Caco-2 (cell line): Measurements from ENCODE around the gene ATXN10. TPM values are rescaled to one million over a fixed set of nuclear protein-coding genes. Genes with fewer than 3 reads are reported as not detected.
"Not testable (repeated sequence)": the region's sequence is repeated elsewhere in the genome, so short reads cannot be mapped to it uniquely, and the experiment has no call there.

ENCODE experiments used
- Bru-seq: library from RNA; stranded (reverse); fragments of 400-500 nt; gene quantifications from one replicate; lab custom pipeline; 2021; lab: Mats Ljungman, UMichigan
- BruChase-seq, 2 experiments: library from RNA; stranded (reverse); fragments of 400-500 nt; gene quantifications; one replicate each; lab custom pipeline; 2021; lab: Mats Ljungman, UMichigan
- BruUV-seq: library from RNA; stranded (reverse); fragments of 400-500 nt; replicated peaks from 2 replicates; lab custom pipeline; 2021; lab: Mats Ljungman, UMichigan
- CTCF ChIA-PET: fragments of 300-600 bp; sonication (Branson Sonifier 250); formaldehyde crosslinking; loops from one replicate; lab custom pipeline; 2022; ENCODE audit warnings: antibody characterized with exemption; lab: Charles Lee
- POLR2A ChIA-PET: fragments of 300-600 bp; sonication (Branson Sonifier 250); formaldehyde crosslinking; loops from one replicate; lab custom pipeline; 2022; ENCODE audit warnings: antibody characterized with exemption; lab: Charles Lee
- DNase-seq, 2 experiments: peaks; one replicate each; pipeline versions ENCODE4 v3.0.0 to v3.0.0-alpha.2; 2020 to 2022
- H3K27me3 ChIP-seq: replicated peaks from 2 replicates; pipeline ENCODE4 v1.6.0; 2011; ENCODE audit warnings: low read length; ENCODE audit not compliant: control insufficient read depth, insufficient read depth
- H3K36me3 ChIP-seq: 2 replicates; pipeline ENCODE4 v1.5.1; 2011; ENCODE audit warnings: low read length; ENCODE audit not compliant: control insufficient read depth, insufficient read depth
- H3K4me1 ChIP-seq: fragments of 250-450 bp; sonication (Bioruptor Pico); 2 replicates; pipeline ENCODE4 v1.5.1; 2020; ENCODE audit warnings: mild to moderate bottlenecking
- H3K4me3 ChIP-seq: 2 replicates; pipeline ENCODE4 v1.5.1; 2011; ENCODE audit warnings: low read depth, mild to moderate bottlenecking, control low read depth, low read length
- H3K9me3 ChIP-seq: fragments of 250-450 bp; sonication (Bioruptor Pico); 2 replicates; pipeline ENCODE4 v1.5.1; 2020; ENCODE audit warnings: mild to moderate bottlenecking, moderate library complexity
- H3K27ac Mint-ChIP-seq: one replicate; pipeline ENCODE4 v1.8.0; 2022; ENCODE audit warnings: mixed read lengths; ENCODE audit not compliant: unreplicated experiment
- H3K27me3 Mint-ChIP-seq: one replicate; pipeline ENCODE4 v1.8.0; 2022; ENCODE audit warnings: mixed read lengths; ENCODE audit not compliant: insufficient read depth, unreplicated experiment
- H3K36me3 Mint-ChIP-seq: one replicate; pipeline ENCODE4 v1.8.0; 2022; ENCODE audit warnings: mild to moderate bottlenecking, mixed read lengths; ENCODE audit not compliant: insufficient read depth, unreplicated experiment
- H3K4me1 Mint-ChIP-seq: one replicate; pipeline ENCODE4 v1.8.0; 2022; ENCODE audit warnings: low read depth, mixed read lengths; ENCODE audit not compliant: unreplicated experiment
- H3K4me3 Mint-ChIP-seq: one replicate; pipeline ENCODE4 v1.8.0; 2022; ENCODE audit warnings: mild to moderate bottlenecking, moderate library complexity, mixed read lengths; ENCODE audit not compliant: unreplicated experiment
- H3K9me3 Mint-ChIP-seq: one replicate; pipeline ENCODE4 v1.8.0; 2022; ENCODE audit warnings: mixed read lengths; ENCODE audit not compliant: unreplicated experiment
- CTCF ChIP-seq, 2 experiments: fragments of 200-600 bp in 1 of 2; IDR thresholded peaks; 1 replicate in 1 of 2; 2 replicates in 1 of 2; pipeline versions ENCODE4 v1.5.1 to v1.8.0; 2011 to 2022; ENCODE audit warnings: antibody characterized with exemption in 1 of 2, control low read depth in 1 of 2, inconsistent platforms in 1 of 2, low read depth in 1 of 2, low read length in 1 of 2, mild to moderate bottlenecking in 1 of 2, moderate library complexity in 1 of 2; ENCODE audit not compliant: insufficient read depth in 1 of 2, severe bottlenecking in 1 of 2, unreplicated experiment in 1 of 2
- intact Hi-C: fragments of 100-400 bp; cut with micrococcal nuclease; formaldehyde crosslinking; loops from one replicate; pipeline ENCODE4 v1.10.0; 2022; ENCODE audit not compliant: unreplicated experiment
- long read RNA-seq: library from polyadenylated mRNA; stranded (forward); transcript quantifications from one replicate; pipeline ENCODE4 v2.0.0, GENCODE V29; 2022
- total RNA-seq: library from RNA; stranded (reverse); gene quantifications from 2 replicates; pipeline ENCODE4 v1.2.3, GENCODE V29; 2022

The ATXN10 gene
- total RNA-seq (132 and 155 TPM in 2 replicates), Bru-seq, nascent RNA (percentile 88 among the genes with signal in this experiment), BruChase-seq, experiment 1, labeled RNA remaining after a 2-hour chase (percentile 83 among the genes with signal in this experiment), BruChase-seq, experiment 2, labeled RNA remaining after a 6-hour chase (percentile 79 among the genes with signal in this experiment)
- long read RNA-seq, transcript ATXN10-201 (12 exons, 3,329 nt) = major isoform, 159 of 183 reads
- long read RNA-seq, partial matches to known transcripts = 6 of 183 reads
- long read RNA-seq, other reads (novel, unspliced or antisense) = 18 of 183 reads

GRCh38 chr22:45671783-45672563 lies at the start of gene ATXN10:
Gene ATXN10 (plus strand): TSS chr22:45671834. CDS start chr22:45672064, 230 bp downstream.
- Histone ChIP-seq H3K27me3 (no peaks in the 10 kb centered on the region), H3K36me3 (no peaks in the 10 kb centered on the region), H3K9me3 (no peaks in the 10 kb centered on the region), H3K4me3 (peak within 1 kb of the TSS; percentile 81), H3K4me1 (peaks cover 19% of the 10 kb centered on the region)
- TF ChIP-seq CTCF (IDR thresholded peaks at IDR 0.05; ENCODE audit: insufficient read depth in 1 of 2, low read depth in 1 of 2, low read length in 1 of 2, severe bottlenecking in 1 of 2, unreplicated experiment in 1 of 2) = no peak
- ChIA-PET CTCF (interaction anchor here (0.8 kb wide), 1 partner anchor 59 kb away, joined by 3 read pairs; no protein-coding TSS in a partner anchor), POLR2A (interaction anchor here (0.6 to 0.8 kb wide), 6 partner anchors 65 to 917 kb away, joined by 3 to 7 read pairs (median 4); no protein-coding TSS in a partner anchor)
- peaks cover 21% of the 10 kb centered on the region for H3K4me1 Mint-ChIP-seq
- no peaks in the 10 kb centered on the region for H3K9me3 Mint-ChIP-seq
- peak in 1 of 2 experiments; percentile 86 for DNase-seq
- H3K27ac Mint-ChIP-seq = peak within 1 kb of the TSS; percentile 87
- H3K36me3 Mint-ChIP-seq = peaks cover 12% of the 10 kb centered on the region
- BruUV-seq = no TSS peak
- intact Hi-C loops = no loop called here
- H3K27me3 Mint-ChIP-seq = peaks cover 4% of the 10 kb centered on the region
- peak within 1 kb of the TSS; percentile 83 for H3K4me3 Mint-ChIP-seq

- Histone ChIP-seq H3K9me3 (peaks cover 5% of the 10 kb centered on the region; the same call in 1 of the 2 replicates), H3K4me1 (no peaks in the 10 kb centered on the region), H3K36me3 (no peaks in the 10 kb centered on the region), H3K27me3 (no peaks in the 10 kb centered on the region), H3K4me3 (no peak overlapping the region)
- POLR2A ChIA-PET = no interaction called here
- BruUV-seq = no TSS peak
- Mint-ChIP-seq H3K4me1 (no peaks in the 10 kb centered on the region), H3K27ac (no peak overlapping the region), H3K4me3 (no peak overlapping the region), H3K36me3 (no peaks in the 10 kb centered on the region), H3K27me3 (no peaks in the 10 kb centered on the region), H3K9me3 (peaks cover 10% of the 10 kb centered on the region)
- no peak for TF ChIP-seq CTCF (IDR thresholded peaks at IDR 0.05; ENCODE audit: insufficient read depth in 1 of 2, low read depth in 1 of 2, low read length in 1 of 2, severe bottlenecking in 1 of 2, unreplicated experiment in 1 of 2)
- CTCF ChIA-PET = no interaction called here
- intact Hi-C loops = no loop called here
- no peak for DNase-seq
Observed at GRCh38 chr22:45621836-45622600, 49.6 kb upstream of the ATXN10 start.

GRCh38 chr22:45623464-45624145 lies 48.0 kb upstream of the ATXN10 start:
- H3K27ac Mint-ChIP-seq, H3K27me3 ChIP-seq, DNase-seq, H3K27me3 Mint-ChIP-seq, H3K9me3 Mint-ChIP-seq, BruUV-seq, H3K36me3 ChIP-seq, H3K9me3 ChIP-seq, H3K4me1 Mint-ChIP-seq, H3K4me3 Mint-ChIP-seq, H3K4me3 ChIP-seq, POLR2A ChIA-PET, intact Hi-C loops, H3K4me1 ChIP-seq, H3K36me3 Mint-ChIP-seq, CTCF ChIA-PET: not testable (repeated sequence)
